WTC11 (cell line): Measurements from ENCODE around the gene HPCA.

Experiments
- CTCF ChIP-seq: fragments of 200-600 bp; IDR thresholded peaks from 2 replicates; pipeline ENCODE4 v1.8.0; 2022; ENCODE audit warnings: antibody characterized with exemption
- JUN ChIP-seq: sonication (generic); formaldehyde crosslinking; IDR thresholded peaks from 2 replicates; pipeline ENCODE4 v1.8.0; 2023; ENCODE audit warnings: mild to moderate bottlenecking, missing genetic modification reagents
- KAT7 ChIP-seq: sonication (generic); formaldehyde crosslinking; IDR thresholded peaks from 2 replicates; pipeline ENCODE4 v1.8.1; 2023; ENCODE audit warnings: missing genetic modification reagents, mild to moderate bottlenecking, borderline replicate concordance

GRCh38 chr1:32899586-32900296 is 13.4 kb downstream of the HPCA start:
- TF ChIP-seq CTCF (no peak), KAT7 (CRISPR knock-in tag) (no peak), JUN (CRISPR knock-in tag) (no peak)
